ENCODE data around the gene ATP6V0E1. TPM values are rescaled to one million over a fixed set of nuclear protein-coding genes. Genes with fewer than 3 reads are reported as not detected.

ATP6V0E1 gene
- total and polyA plus RNA-seq, 2 of the 8 experiments (the other 6 are each of a cell fraction or from before 2014, with no cell fraction given): 108 to 134 TPM

DNA sequence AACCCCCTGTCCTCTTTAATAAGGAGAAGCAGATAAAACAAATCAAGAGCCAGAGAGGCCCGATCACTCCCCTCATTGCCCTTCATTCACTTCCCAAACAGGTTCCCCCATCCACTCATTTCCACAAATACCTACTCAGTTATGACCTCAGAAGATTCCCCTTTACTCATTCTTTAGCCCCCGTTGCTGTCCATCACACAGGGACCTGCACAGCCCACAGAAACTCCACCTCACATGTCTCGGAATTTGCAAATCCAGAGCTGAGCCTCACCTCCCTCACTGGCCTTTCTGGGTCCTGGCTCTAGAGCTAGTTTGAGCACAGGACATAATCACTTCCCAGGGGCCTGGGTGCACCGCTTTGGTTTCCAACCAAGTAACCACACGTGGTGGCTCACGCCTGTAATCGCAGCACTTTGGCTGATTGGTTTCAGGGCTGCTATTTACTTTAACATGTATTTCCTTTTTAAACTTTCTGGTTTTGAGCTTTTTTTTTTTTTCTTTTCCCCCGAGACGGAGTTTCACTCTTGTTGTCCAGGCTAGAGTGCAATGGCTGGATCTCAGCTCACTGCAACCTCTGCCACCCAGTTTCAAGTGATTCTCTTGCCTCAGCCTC, 17.8 kb downstream of the ATP6V0E1 start:
- 0 out of 7 replicates have a peak, but pooled peaks cover 0 to 2% (median 0%) of the 10 kb centered on the region in 4 experiments for H3K4me1 ChIP-seq (replicated peaks in 1 of 4; ENCODE audit: control insufficient read depth in 3 of 4, insufficient read depth in 4 of 4, low read length in 3 of 4)
- no peak overlapping the region for H4K5ac ChIP-seq (ENCODE audit: insufficient read length, low read depth, low read length)
- no peaks in the 10 kb centered on the region for H3K9me3 ChIP-seq (ENCODE audit: insufficient read depth in 2 of 2, low read depth in 1 of 2, low read length in 1 of 2)
- no peak overlapping the region for H3K56ac ChIP-seq (replicated peaks; ENCODE audit: insufficient read length, low read depth, low read length)
- no peak for FAIRE-seq
- no peak for TF ChIP-seq SIRT6 (IDR thresholded peaks at IDR 0.05; ENCODE audit: low read length)
- TF ChIP-seq JUN (IDR thresholded peaks at IDR 0.05; ENCODE audit: low read depth, low read length): no peak
- no peak for TF ChIP-seq SP2 (IDR thresholded peaks at IDR 0.05; ENCODE audit: low read length)
- TF ChIP-seq NANOG (IDR thresholded peaks at IDR 0.05; ENCODE audit: insufficient read depth, low read depth, low read length, poor library complexity, severe bottlenecking): no peak
- no peak for TF ChIP-seq CBX8 (IDR thresholded peaks at IDR 0.05; ENCODE audit: borderline replicate concordance, low read depth, low read length)
- no peak for TF ChIP-seq MAFK (IDR thresholded peaks at IDR 0.05; ENCODE audit: low read depth, low read length)
- TF ChIP-seq SP4 (IDR thresholded peaks at IDR 0.05; ENCODE audit: low read length): no peak
- ChIA-PET CTCF (ENCODE audit: partially characterized antibody) (no interaction called here), POLR2A (ENCODE audit: partially characterized antibody) (interaction anchor here (0.8 kb wide), 1 partner anchor 15 kb away, joined by 4 read pairs; no protein-coding TSS in a partner anchor)
- H2BK15ac ChIP-seq (ENCODE audit: low read length): no peak overlapping the region
- H2BK20ac ChIP-seq (ENCODE audit: low read length): no peak overlapping the region
- no peak overlapping the region for H2AFZ ChIP-seq (ENCODE audit: low read length)
- H3K4me3 ChIP-seq (ENCODE audit: extremely low read depth in 1 of 4, insufficient read depth in 2 of 4, low read depth in 3 of 4, low read length in 4 of 4): no peak overlapping the region
- H2BK12ac ChIP-seq (ENCODE audit: low read depth, low read length): no peak overlapping the region
- WGBS, 2 experiments (ENCODE audit: extremely low coverage in 1 of 2, insufficient coverage in 1 of 2, insufficient read length in 1 of 2, insufficient replicate concordance in 2 of 2, low coverage in 1 of 2, low lambda C conversion rate in 2 of 2, missing lambda C conversion rate in 1 of 2): 91% methylated on average over 9 of the region's 9 CpGs; no CpG with 5 or more reads in 1 of the 2 experiments
- H3K23me2 ChIP-seq (ENCODE audit: low read depth, low read length): no peaks in the 10 kb centered on the region
- H4K20me1 ChIP-seq (replicated peaks in 1 of 2; ENCODE audit: control insufficient read depth in 1 of 2, insufficient read depth in 2 of 2, low read length in 2 of 2): peaks cover 0 to 4% of the 10 kb centered on the region in 2 experiments
- no peaks in the 10 kb centered on the region for H3K27me3 ChIP-seq (replicated peaks in 1 of 4; ENCODE audit: control insufficient read depth in 3 of 4, extremely low read depth in 1 of 4, insufficient read depth in 3 of 4, low read length in 3 of 4)
- peaks cover 0 to 5% (median under 1%) of the 10 kb centered on the region in 4 experiments; a peak in 2 of 8 replicates for H3K36me3 ChIP-seq (ENCODE audit: control insufficient read depth in 2 of 4, insufficient read depth in 4 of 4, low read length in 3 of 4)
- no peak overlapping the region for H3K4me2 ChIP-seq (ENCODE audit: insufficient read depth in 1 of 2, low read depth in 2 of 2, low read length in 2 of 2)
- no peak overlapping the region for H2BK120ac ChIP-seq (replicated peaks; ENCODE audit: low read depth, low read length)
- H3K9ac ChIP-seq (replicated peaks in 1 of 4; ENCODE audit: extremely low read depth in 1 of 4, low read depth in 3 of 4, low read length in 3 of 4): no peak overlapping the region
- no peak overlapping the region for H3K18ac ChIP-seq (ENCODE audit: extremely low read depth, low read length)
- no peak overlapping the region for H3K23ac ChIP-seq (ENCODE audit: insufficient read length)
- no peak overlapping the region for H2BK5ac ChIP-seq (ENCODE audit: low read depth, low read length)
- H3K4ac ChIP-seq (replicated peaks; ENCODE audit: insufficient read length, low read depth, low read length): no peak overlapping the region
- no peak overlapping the region for H4K91ac ChIP-seq (replicated peaks; ENCODE audit: insufficient read length, low read length)
- peak overlapping the region; percentile 68; the same call in 1 of the 2 replicates for H4K8ac ChIP-seq (ENCODE audit: extremely low read depth, insufficient read depth, low read length)
- peaks cover 9% of the 10 kb centered on the region for H3K79me1 ChIP-seq (ENCODE audit: low read depth, low read length)
- DNase-seq (ENCODE audit: low read depth in 1 of 2, low spot score in 2 of 2): no peak
- H3K79me2 ChIP-seq (ENCODE audit: control insufficient read depth in 1 of 2, insufficient read depth in 2 of 2, low read length in 2 of 2): peaks cover 6 to 58% of the 10 kb centered on the region in 2 experiments; a peak in 3 of 4 replicates
- H3K14ac ChIP-seq (ENCODE audit: insufficient read length): no peak overlapping the region
- H2AK5ac ChIP-seq (ENCODE audit: low read depth, low read length): no peak overlapping the region
- H3K27ac ChIP-seq (ENCODE audit: low read depth, low read length): no peak overlapping the region
